SIG-M5 treated with dmso at 0.1 percent for 504 hours (cell line): ENCODE data around the gene DRD4.
"Not testable (repeated sequence)": the region's sequence is repeated elsewhere in the genome, so short reads cannot be mapped to it uniquely, and the experiment has no call there.

Experiments used
- DNase-seq: peaks from one replicate; lab custom pipeline; 2025; ENCODE audit not compliant: unreplicated experiment; lab: John Stamatoyannopoulos, UW

DRD4 gene

DNA sequence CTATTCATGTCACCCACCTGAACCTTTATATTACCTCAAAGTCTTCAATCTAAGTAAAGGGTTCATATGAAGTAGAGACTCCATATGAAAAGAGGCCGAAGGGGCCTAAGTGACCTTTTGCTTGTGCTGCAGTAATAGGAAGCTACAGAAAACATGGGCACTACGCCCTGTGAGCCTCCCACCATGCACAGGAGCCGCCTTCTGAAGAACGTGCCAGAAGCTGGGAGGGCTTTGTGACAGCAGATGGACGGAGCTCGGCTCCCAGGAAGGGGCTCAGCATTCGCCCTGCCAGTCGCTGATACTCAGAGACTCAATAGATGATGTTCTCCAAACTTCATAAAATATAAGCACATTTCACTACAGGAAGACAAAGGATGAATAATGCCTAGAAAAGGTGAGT, 36.8 kb downstream of the DRD4 start:
- DNase-seq, result no peak

- DNase-seq, result no peak
Observed at GRCh38 chr11:674406-674805, 37.3 kb downstream of the DRD4 start.

- DNase-seq, result no peak
Observed at GRCh38 chr11:678297-678696, 41.2 kb downstream of the DRD4 start.

DNA sequence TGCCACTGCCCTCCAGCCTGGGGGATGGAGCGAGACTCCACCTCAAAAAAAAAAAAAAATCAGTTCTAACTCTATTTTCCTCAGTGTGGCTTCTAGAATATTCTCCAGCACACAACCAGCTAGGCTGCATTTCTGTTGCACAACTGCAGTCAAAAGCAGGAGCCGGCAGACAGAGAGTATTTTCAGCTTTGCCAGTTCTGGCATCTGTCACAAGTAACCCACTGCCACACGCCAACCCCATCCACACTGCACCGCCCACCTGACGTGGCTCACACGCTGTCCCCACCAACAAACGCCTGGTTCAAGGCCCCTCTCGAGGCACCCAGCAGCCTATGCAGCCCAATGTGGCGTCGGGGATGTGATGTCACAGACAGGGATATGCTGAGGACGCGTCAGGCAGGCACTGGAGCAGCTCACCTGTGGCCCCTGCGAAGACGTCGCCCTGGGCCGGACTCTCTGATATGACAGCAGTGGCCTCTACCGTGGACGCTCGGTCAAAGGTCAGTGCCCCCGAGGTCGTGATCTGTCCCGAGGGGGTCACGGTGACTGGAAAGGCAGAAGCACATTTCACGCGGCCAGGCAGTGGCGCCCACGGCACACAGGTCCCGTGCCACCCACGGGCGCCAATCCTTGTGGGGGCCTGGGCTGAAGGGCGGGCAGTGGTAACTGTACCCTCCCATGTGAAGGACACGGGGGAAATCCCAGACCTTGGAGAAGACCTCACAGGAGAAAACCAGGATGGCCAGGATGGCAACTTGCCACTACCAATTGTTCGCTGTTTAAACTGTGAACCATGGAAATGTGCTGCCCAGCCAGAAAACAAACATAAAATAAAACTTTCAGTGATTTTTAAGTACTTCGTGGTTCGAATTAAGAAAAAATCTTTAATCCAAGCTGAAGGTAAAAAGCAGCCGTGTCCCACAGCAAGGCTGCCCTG, 42.5 kb downstream of the DRD4 start:
- DNase-seq, result no peak

DNA sequence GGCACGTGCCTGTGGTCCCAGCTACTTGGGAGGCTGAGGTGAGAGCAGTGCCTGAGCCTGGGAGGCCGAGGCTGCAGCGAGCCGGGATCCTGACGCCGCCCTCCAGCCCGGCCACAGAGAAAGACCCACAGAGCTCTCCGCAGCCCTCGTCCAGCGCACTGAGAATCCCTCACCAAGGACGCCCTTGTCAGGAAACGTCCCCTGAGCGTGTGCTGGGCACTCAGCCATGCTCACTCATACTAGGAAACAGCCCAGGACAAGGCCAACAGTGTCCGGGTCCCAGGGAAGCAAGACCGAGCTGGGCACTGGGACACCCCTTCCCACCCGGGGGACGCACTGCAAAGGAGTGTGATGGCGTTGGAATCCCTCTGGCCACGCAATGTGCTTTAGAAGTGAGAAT, 43.4 kb downstream of the DRD4 start:
- no peak for DNase-seq

- DNase-seq, result no peak
Observed at GRCh38 chr11:680970-681369, 43.9 kb downstream of the DRD4 start.

GRCh38 chr11:686451-687243, 49.6 kb downstream of the DRD4 start:
- no peak for DNase-seq

DNA sequence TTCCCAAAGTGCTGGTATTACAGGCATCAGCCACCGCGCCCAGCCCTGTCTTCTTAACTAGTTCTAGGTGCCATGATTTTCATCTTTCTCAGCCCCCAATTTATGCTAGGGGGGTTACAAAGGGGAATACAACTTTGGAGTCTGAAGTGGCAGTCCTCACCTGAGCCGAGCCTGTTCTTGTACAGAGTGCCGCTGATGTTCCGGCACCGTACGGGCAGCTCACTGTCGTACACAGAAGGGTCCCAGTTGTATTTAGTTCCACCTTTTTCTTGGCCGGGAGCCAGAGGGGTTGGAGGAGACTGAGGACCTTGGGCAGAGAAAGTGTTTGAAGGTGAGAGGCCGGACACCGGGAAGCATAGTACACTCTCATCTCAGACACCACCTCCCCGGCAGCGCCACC, 50.7 kb downstream of the DRD4 start:
- no peak for DNase-seq

DNA sequence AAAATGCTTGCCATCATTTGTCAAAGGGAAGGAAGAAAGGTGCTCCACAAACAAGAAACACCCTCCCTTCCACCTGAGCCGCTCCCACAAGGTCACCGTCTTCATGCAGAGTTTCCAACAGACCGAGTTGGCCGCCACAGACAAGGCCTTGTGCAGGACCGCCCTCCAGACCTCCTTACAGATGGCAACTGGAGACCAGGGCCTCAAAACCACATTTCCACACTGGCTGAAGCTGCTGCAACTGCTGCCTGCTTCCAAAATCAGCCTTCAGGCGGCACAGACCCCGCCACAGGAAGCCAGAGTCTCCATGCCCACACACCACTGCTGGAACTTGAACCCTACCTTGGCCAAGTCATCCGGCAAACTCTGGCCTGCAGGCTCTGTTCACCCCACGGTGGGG, 51.6 kb downstream of the DRD4 start:
- DNase-seq, result no peak

DNA sequence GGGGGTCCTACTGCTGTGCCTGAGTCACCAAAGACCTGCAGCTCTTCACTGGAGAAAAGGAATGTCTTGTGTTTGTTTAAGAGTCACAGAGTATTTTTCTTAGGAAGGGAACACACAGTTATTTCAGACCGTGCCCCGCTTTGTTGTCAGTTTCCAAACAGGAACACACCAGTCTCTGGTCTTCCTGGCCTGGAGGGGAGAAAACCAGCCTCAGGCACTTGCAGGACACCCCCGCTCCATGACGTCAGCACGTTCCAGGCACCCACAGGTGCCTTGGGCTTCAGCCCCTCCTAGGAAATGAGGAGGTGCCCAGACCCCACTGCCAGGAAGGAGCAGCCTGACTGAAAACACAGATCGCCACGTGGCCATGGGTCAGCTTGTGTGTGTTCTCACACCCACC, 52.6 kb downstream of the DRD4 start:
- DNase-seq, result no peak

DNA sequence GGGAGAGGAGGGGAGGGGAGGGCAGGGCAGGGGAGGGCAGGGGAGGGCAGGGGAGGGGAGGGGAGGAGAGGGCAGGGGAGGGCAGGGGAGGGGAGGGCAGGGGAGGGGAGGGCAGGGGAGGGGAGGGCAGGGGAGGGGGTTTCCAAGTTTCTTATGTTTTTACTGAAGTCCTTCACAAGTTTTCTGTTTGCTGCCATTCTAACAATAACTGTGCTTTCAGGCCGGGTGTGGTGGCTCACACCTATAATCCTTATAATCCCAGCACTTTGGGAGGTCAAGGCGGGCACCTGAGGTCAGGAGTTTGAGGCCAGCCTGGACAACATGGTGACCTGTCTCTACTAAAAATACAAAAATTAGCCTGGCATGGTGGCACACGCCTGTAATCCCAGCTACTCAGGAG, 53.2 kb downstream of the DRD4 start:
- DNase-seq, result not testable (repeated sequence)
